Upper lobe of left lung (tissue), 6 donors: Measurements from ENCODE around the gene MYH9. TPM values are rescaled to one million over a fixed set of nuclear protein-coding genes. Genes with fewer than 3 reads are reported as not detected.

Source experiments
- ATAC-seq, 2 donors: fragments of 200-7000 bp; cut with Tn5 transposase; one replicate each; pipeline ENCODE4 v1.9.1; 2022; ENCODE audit warnings: mild to moderate bottlenecking in 2 of 2, moderate library complexity in 2 of 2; ENCODE audit not compliant: low FRiP score in 2 of 2
- DNase-seq, 2 donors: peaks; one replicate each; pipeline ENCODE4 v3.0.0-alpha.2; 2019 to 2020
- H3K27ac ChIP-seq, 4 donors: fragments of 200-600 bp; sonication (generic); one replicate each; pipeline ENCODE4 v1.5.1; 2016 to 2019
- H3K27me3 ChIP-seq, 4 donors: fragments of 200-600 bp; sonication (generic); one replicate each; pipeline ENCODE4 v1.5.1; 2017 to 2019
- H3K36me3 ChIP-seq, 4 donors: fragments of 200-600 bp; sonication (generic); one replicate each; pipeline ENCODE4 v1.5.1; 2016 to 2019
- H3K4me1 ChIP-seq, 4 donors: fragments of 200-600 bp; sonication (generic); one replicate each; pipeline ENCODE4 v1.5.1; 2018 to 2019
- H3K4me3 ChIP-seq, 4 donors: fragments of 200-600 bp; sonication (generic); one replicate each; pipeline ENCODE4 v1.5.1; 2017 to 2019; ENCODE audit warnings: mild to moderate bottlenecking in 2 of 4, moderate library complexity in 1 of 4
- H3K9me3 ChIP-seq, 4 donors: fragments of 200-600 bp; sonication (generic); one replicate each; pipeline ENCODE4 v1.5.1; 2018 to 2019
- EP300 ChIP-seq, 4 donors: sonication (generic); formaldehyde crosslinking; IDR thresholded peaks; one replicate each; pipeline ENCODE4 v1.5.1; 2017; ENCODE audit warnings: antibody characterized with exemption in 4 of 4, control low read depth in 2 of 4
- POLR2A ChIP-seq, 4 donors: fragments of 450-650 bp; IDR thresholded peaks; one replicate each; pipeline ENCODE4 v1.5.1; 2016 to 2017; ENCODE audit warnings: antibody characterized with exemption in 4 of 4, mild to moderate bottlenecking in 2 of 4
- POLR2AphosphoS5 ChIP-seq, 2 donors: sonication (generic); formaldehyde crosslinking; IDR thresholded peaks; one replicate each; pipeline ENCODE4 v1.5.1; 2017; ENCODE audit warnings: antibody characterized with exemption in 2 of 2
- WGBS, 2 donors: methylation state at CpG; one replicate each; pipeline ENCODE4 v1.1.5; 2017 to 2018; 5-methylcytosine and 5-hydroxymethylcytosine counted together
- total RNA-seq, 6 donors: library from RNA; depleted of rRNA in 4 of 6; stranded (reverse); fragments of >200 nt in 4 of 6; gene quantifications; one replicate each; pipeline versions ENCODE4 v1.1.0 to v1.2.1, GENCODE V29; 2016 to 2021
- TF ChIP-seq, protein P1 (sequence below), 6 experiments: fragments of 450-650 bp in 4 of 6; fragments of 200-600 bp in 2 of 6; sonication (generic) in 2 of 6; IDR thresholded peaks; one replicate each; pipeline ENCODE4 v1.5.1; 2016 to 2019; ENCODE audit warnings: antibody characterized with exemption in 6 of 6
- donor health status: DM: no; HTN: no; CAD: no; lungs with moderate emphysema.
- donor health status: DM: no; HTN: yes; CAD: no; lungs with severe emphysema.

MYH9 gene
- total RNA-seq, 6 donors from 2014 or later, result 486 to 925 (median 599) TPM

DNA sequence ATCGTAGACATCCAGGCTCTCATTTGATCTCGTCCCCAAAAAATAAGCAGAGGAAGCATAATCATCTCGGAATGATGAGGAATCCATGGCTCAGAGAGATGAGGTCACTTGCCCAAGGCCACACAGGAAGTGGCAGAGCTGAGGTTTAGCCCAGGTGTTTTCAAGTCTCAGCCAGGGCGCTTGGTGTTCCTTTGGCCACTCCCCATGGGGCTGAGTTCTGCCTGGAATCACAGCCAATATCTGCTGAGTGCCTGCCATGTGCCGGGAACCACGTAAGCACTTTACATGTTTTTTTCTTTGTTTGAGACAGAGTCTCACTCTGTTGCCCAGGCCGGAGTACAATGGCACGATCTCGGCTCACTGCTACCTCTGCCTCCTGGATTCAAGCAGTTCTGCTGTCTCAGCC, 29.5 kb upstream of the MYH9 start:
- Histone ChIP-seq H3K36me3 (no peaks in the 10 kb centered on the region), H3K9me3 (no peaks in the 10 kb centered on the region), H3K27ac (peak overlapping the region in 3 of 4 donors; percentile 8 to 62 (median 60)), H3K4me1 (peaks cover 14 to 35% (median 15%) of the 10 kb centered on the region in 4 donors), H3K27me3 (no peaks in the 10 kb centered on the region), H3K4me3 (no peak overlapping the region)
- TF ChIP-seq, protein P1, sequence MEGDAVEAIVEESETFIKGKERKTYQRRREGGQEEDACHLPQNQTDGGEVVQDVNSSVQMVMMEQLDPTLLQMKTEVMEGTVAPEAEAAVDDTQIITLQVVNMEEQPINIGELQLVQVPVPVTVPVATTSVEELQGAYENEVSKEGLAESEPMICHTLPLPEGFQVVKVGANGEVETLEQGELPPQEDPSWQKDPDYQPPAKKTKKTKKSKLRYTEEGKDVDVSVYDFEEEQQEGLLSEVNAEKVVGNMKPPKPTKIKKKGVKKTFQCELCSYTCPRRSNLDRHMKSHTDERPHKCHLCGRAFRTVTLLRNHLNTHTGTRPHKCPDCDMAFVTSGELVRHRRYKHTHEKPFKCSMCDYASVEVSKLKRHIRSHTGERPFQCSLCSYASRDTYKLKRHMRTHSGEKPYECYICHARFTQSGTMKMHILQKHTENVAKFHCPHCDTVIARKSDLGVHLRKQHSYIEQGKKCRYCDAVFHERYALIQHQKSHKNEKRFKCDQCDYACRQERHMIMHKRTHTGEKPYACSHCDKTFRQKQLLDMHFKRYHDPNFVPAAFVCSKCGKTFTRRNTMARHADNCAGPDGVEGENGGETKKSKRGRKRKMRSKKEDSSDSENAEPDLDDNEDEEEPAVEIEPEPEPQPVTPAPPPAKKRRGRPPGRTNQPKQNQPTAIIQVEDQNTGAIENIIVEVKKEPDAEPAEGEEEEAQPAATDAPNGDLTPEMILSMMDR (IDR thresholded peaks at IDR 0.05), result no peak
- TF ChIP-seq EP300 (IDR thresholded peaks at IDR 0.05) (peak in 1 of 4 donors; percentile 42), POLR2A (IDR thresholded peaks at IDR 0.05) (peak in 1 of 4 donors; percentile 34), POLR2AphosphoS5 (IDR thresholded peaks at IDR 0.05) (peak in 1 of 2 donors; percentile 19)
- WGBS, 2 donors, result 65 to 72% methylated on average over 9 of the region's 9 CpGs
- peak; percentile 58 to 84 for ATAC-seq
- DNase-seq, result peak in 1 of 2 donors; percentile 85

DNA sequence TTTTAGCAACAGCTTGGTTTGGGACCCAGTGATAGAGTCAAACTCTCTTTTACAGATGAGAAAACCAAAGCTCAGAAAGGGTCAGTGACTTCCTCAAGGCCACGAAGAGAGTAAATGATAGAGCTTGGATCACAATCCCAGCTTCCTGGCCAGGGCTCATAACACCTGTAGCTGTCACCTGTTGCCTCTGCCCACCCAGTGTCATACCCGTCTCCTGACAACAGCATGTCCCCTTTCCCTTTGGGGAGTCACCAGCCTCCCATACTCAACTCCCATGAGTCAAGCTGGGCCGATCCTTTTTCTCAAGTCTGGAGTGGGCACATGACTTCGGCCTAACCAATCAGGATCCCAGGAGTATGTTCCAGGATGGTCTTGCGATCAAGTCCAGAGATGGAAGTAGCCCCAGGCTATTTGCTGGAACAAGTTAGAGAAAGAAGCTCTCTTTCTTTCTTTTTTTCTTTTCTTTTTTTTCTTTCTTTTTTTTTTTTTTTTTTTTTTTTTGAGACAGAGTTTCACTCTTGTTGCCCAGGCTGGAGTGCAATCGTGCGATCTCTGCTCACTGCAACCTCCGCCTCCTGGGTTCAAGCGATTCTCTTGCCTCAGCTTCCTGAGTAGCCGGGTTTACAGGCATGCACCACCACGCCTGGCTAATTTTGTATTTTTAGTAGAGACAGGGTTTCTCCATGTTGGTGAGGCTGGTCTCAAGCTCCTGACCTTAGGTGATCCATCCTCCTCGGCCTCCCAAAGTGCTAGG, 27.8 kb upstream of the MYH9 start:
- ATAC-seq (no peak), DNase-seq (no peak)
- Histone ChIP-seq H3K27me3 (no peaks in the 10 kb centered on the region), H3K4me3 (no peak overlapping the region), H3K4me1 (peaks cover 14 to 35% (median 15%) of the 10 kb centered on the region in 4 donors), H3K27ac (no peak overlapping the region), H3K9me3 (no peaks in the 10 kb centered on the region), H3K36me3 (no peaks in the 10 kb centered on the region)
- WGBS, 2 donors, result 80 to 85% methylated on average over 12 of the region's 12 CpGs
- TF ChIP-seq POLR2AphosphoS5 (IDR thresholded peaks at IDR 0.05) (no peak), POLR2A (IDR thresholded peaks at IDR 0.05) (no peak), EP300 (IDR thresholded peaks at IDR 0.05) (no peak)
- TF ChIP-seq, protein P1 (IDR thresholded peaks at IDR 0.05), result no peak

DNA sequence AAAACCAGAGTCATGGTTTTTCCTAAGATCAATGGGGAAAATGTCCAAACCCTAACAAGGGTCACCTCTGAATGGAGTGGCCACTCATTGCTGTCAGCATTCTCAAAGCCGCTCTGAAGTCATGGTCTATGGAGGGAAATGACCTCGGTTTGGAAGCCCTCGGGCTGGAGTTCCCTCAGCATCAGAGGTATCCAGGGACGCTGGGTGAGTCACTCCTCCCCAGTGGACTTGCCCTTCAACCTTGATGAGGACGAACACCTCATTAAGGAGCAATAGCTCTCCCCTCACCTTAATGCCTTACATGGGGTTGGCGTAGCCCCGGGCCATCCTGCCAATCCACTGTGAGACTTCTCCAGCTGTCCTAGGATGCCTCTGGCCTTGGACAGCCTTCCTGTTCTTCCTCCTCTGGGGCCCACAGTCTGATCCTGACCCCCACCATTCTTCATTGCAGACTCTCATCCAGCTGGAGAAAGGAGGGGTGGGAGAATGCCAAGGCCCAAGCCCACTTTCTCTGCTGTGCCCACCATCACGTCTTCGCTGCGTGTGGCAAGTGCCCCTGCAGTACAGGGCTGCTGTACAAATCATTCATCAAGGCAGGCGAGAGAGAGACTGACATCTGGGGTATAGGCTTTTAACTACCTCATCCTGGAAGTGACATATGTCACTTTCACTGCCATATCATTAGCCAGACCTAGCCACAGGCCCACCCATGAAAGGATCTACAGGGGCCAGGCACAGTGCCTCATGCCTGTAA, 25.4 kb upstream of the MYH9 start:
- Histone ChIP-seq H3K4me1 (peaks cover 2 to 28% (median 3%) of the 10 kb centered on the region in 4 donors), H3K9me3 (no peaks in the 10 kb centered on the region), H3K27ac (no peak overlapping the region), H3K4me3 (no peak overlapping the region), H3K27me3 (no peaks in the 10 kb centered on the region), H3K36me3 (no peaks in the 10 kb centered on the region)
- WGBS, 2 donors, result 90 to 92% methylated on average over 7 to 11 of the region's 11 CpGs
- DNase-seq (no peak), ATAC-seq (no peak)
- TF ChIP-seq POLR2AphosphoS5 (IDR thresholded peaks at IDR 0.05) (no peak), EP300 (IDR thresholded peaks at IDR 0.05) (no peak), POLR2A (IDR thresholded peaks at IDR 0.05) (no peak)
- TF ChIP-seq, protein P1 (IDR thresholded peaks at IDR 0.05), result no peak

DNA sequence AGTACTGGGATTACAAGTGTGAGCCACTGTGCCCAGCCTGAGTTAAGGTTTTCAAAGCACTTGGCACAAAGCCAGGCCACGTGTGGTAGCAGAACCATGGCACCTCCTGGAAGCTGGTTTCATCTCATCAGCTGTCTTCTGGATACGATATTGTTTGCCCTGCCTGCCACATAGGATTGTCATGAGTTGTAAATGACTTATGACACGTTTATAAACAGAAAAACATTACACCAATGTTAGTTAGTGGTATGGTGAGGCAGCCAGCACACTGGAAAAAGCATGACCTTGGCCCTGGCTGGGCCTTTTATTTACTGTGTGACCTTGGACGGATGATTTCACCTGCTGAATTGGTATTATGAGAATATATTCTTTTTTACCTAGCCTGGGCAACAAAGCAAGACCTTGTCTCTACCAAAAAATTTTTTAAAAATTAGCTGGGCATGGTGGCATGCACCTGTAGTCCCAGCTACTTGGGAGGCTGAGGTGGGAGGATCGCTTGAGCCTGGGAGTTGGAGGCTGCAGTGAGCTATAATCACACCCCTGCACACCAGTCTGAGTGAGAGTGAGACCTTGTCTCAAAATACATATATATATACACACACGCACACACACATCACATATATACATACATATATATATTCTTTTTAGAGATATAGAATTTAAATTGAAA, 24.0 kb upstream of the MYH9 start:
- no peak for TF ChIP-seq POLR2AphosphoS5 (IDR thresholded peaks at IDR 0.05)
- TF ChIP-seq, protein P1 (IDR thresholded peaks at IDR 0.05), result no peak
- TF ChIP-seq EP300 (IDR thresholded peaks at IDR 0.05), result no peak
- no peak for TF ChIP-seq POLR2A (IDR thresholded peaks at IDR 0.05)
- DNase-seq, result no peak
- peaks cover 2 to 22% (median 7%) of the 10 kb centered on the region in 4 donors for H3K4me1 ChIP-seq
- no peak for ATAC-seq
- H3K27me3 ChIP-seq, result no peaks in the 10 kb centered on the region
- no peaks in the 10 kb centered on the region for H3K36me3 ChIP-seq
- H3K9me3 ChIP-seq, result no peaks in the 10 kb centered on the region
- H3K27ac ChIP-seq, result peak overlapping the region in 3 of 4 donors; percentile 74 to 82 (median 82)
- H3K4me3 ChIP-seq, result no peak overlapping the region
- 72 to 73% methylated on average over 6 of the region's 6 CpGs for WGBS, 2 donors
